Neuronal stem cell (in vitro differentiated cells): Measurements from ENCODE around the gene ARFRP1.
A peak's percentile ranks its signal among the peaks of the same experiment; 100 is the strongest.

Experiments used
- DNase-seq: peaks from one replicate; pipeline ENCODE4 v3.0.0-alpha.2; 2013; ENCODE audit warnings: low spot score
- H2AFZ ChIP-seq: one replicate; pipeline ENCODE4 v1.6.1; 2013; ENCODE audit warnings: mild to moderate bottlenecking, low read length, inconsistent platforms
- H2AK5ac ChIP-seq: 2 replicates; pipeline ENCODE4 v1.6.1; 2013; ENCODE audit warnings: low read depth, mild to moderate bottlenecking, inconsistent platforms, low read length, moderate library complexity, mixed read lengths
- H2BK120ac ChIP-seq: 2 replicates; pipeline ENCODE4 v1.6.1; 2013; ENCODE audit warnings: low read depth, mild to moderate bottlenecking, inconsistent platforms, low read length, moderate library complexity, mixed read lengths
- H2BK12ac ChIP-seq: one replicate; pipeline ENCODE4 v1.6.1; 2013; ENCODE audit warnings: low read length, inconsistent platforms
- H2BK15ac ChIP-seq: 2 replicates; pipeline ENCODE4 v1.6.1; 2013; ENCODE audit warnings: mild to moderate bottlenecking, low read length, inconsistent platforms, mixed read lengths
- H2BK5ac ChIP-seq: one replicate; pipeline ENCODE4 v1.6.1; 2013; ENCODE audit warnings: inconsistent platforms, mild to moderate bottlenecking, low read length, moderate library complexity
- H3K14ac ChIP-seq: one replicate; pipeline ENCODE4 v1.6.1; 2013; ENCODE audit warnings: low read length, inconsistent platforms
- H3K18ac ChIP-seq: 2 replicates; pipeline ENCODE4 v1.6.1; 2013; ENCODE audit warnings: low read length, inconsistent platforms
- H3K23ac ChIP-seq: 2 replicates; pipeline ENCODE4 v1.6.1; 2013; ENCODE audit warnings: low read depth, mild to moderate bottlenecking, mixed read lengths, low read length, inconsistent platforms; ENCODE audit not compliant: poor library complexity
- H3K27ac ChIP-seq: replicated peaks from 3 replicates; pipeline ENCODE4 v1.5.1; 2013; ENCODE audit warnings: low read length, inconsistent platforms
- H3K27me3 ChIP-seq, 3 experiments: 2 replicates each; pipeline ENCODE4 v1.6.1; 2013; ENCODE audit warnings: low read length in 3 of 3, mild to moderate bottlenecking in 2 of 3, inconsistent platforms in 1 of 3, low read depth in 1 of 3, mixed read lengths in 1 of 3, moderate library complexity in 1 of 3; ENCODE audit not compliant: control insufficient read depth in 3 of 3, insufficient read depth in 3 of 3
- H3K36me3 ChIP-seq, 2 donors: replicated peaks in 1 of 2; 2 replicates each; pipeline ENCODE4 v1.6.1; 2013; ENCODE audit warnings: low read length in 2 of 2; ENCODE audit not compliant: control insufficient read depth in 2 of 2, insufficient read depth in 2 of 2
- H3K4ac ChIP-seq: 2 replicates; pipeline ENCODE4 v1.6.1; 2013; ENCODE audit warnings: inconsistent platforms, mild to moderate bottlenecking, low read length, moderate library complexity
- H3K4me1 ChIP-seq, 2 donors: 1 replicate in 1 of 2; 2 replicates in 1 of 2; pipeline ENCODE4 v1.6.1; 2013; ENCODE audit warnings: low read length in 2 of 2, low read depth in 1 of 2; ENCODE audit not compliant: control insufficient read depth in 2 of 2, insufficient read depth in 1 of 2
- H3K4me2 ChIP-seq: one replicate; pipeline ENCODE4 v1.6.1; 2013; ENCODE audit warnings: mild to moderate bottlenecking, low read length, inconsistent platforms; ENCODE audit not compliant: insufficient read depth, poor library complexity, severe bottlenecking
- H3K4me3 ChIP-seq, 2 donors: 2 replicates each; pipeline ENCODE4 v1.5.1; 2013; ENCODE audit warnings: low read length in 2 of 2, mild to moderate bottlenecking in 2 of 2, inconsistent platforms in 1 of 2, moderate library complexity in 1 of 2
- H3K79me1 ChIP-seq: one replicate; pipeline ENCODE4 v1.6.1; 2013; ENCODE audit warnings: low read depth, mild to moderate bottlenecking, inconsistent platforms, low read length, moderate library complexity
- H3K9ac ChIP-seq: one replicate; pipeline ENCODE4 v1.6.1; 2013; ENCODE audit warnings: mild to moderate bottlenecking, low read depth, low read length, inconsistent platforms; ENCODE audit not compliant: poor library complexity
- H3K9me3 ChIP-seq, 2 donors: replicated peaks in 1 of 2; 2 replicates each; pipeline versions ENCODE3 to v1.6.1; 2013; ENCODE audit warnings: low read length in 2 of 2, mild to moderate bottlenecking in 2 of 2, inconsistent platforms in 1 of 2, low read depth in 1 of 2, mixed read lengths in 1 of 2, moderate library complexity in 1 of 2; ENCODE audit not compliant: control insufficient read depth in 2 of 2, insufficient read depth in 1 of 2
- H4K8ac ChIP-seq: one replicate; pipeline ENCODE4 v1.6.1; 2013; ENCODE audit warnings: low read depth, mild to moderate bottlenecking, inconsistent platforms, low read length, moderate library complexity
- H4K91ac ChIP-seq: one replicate; pipeline ENCODE4 v1.6.1; 2013; ENCODE audit warnings: low read length, low read depth, mild to moderate bottlenecking, inconsistent platforms; ENCODE audit not compliant: poor library complexity
- WGBS, 2 donors: extraction: QIAGEN DNeasy Blood & Tissue Kit; methylation state at CpG; one replicate each; pipeline ENCODE4 v1.1.7; 2013; ENCODE audit warnings: missing lambda C conversion rate in 2 of 2, mixed read lengths in 1 of 2; ENCODE audit not compliant: insufficient read length in 2 of 2, insufficient replicate concordance in 1 of 2; ENCODE audit errors: extremely low coverage in 2 of 2; 5-methylcytosine and 5-hydroxymethylcytosine counted together

The ARFRP1 gene

DNA sequence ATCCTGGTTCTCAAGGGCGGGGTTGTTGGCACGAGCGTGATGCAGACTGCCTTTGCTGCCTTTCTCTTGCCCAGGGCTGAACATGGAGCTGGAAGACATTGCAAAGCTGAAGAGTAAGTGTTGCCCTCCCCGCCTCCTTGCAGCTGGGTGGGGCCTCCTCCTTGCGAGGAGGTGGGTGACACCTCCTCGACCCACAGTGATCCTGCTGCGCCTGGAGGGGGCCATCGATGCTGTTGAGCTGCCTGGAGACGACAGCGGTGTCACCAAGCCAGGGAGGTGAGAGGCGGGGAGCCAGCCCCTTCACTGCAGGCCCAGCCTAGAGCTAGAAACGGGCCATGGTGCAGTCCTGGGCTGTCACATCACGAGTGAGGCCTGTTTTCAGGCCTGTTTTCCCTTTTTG, 29.7 kb downstream of the ARFRP1 start:
- Histone ChIP-seq H3K36me3 (peaks cover 8 to 69% of the 10 kb centered on the region in 2 donors), H3K27ac (no peak overlapping the region), H3K4me3 (no peak overlapping the region), H2AK5ac (no peak overlapping the region), H3K4me2 (no peak overlapping the region), H3K9ac (no peak overlapping the region), H3K9me3 (peaks cover 0 to 3% of the 10 kb centered on the region in 2 donors), H4K91ac (no peak overlapping the region), H4K8ac (no peak overlapping the region), H3K4ac (no peak overlapping the region), H3K4me1 (peaks cover 0 to 2% of the 10 kb centered on the region in 2 donors), H2BK15ac (no peak overlapping the region), H2BK12ac (no peak overlapping the region), H3K23ac (no peak overlapping the region), H2BK120ac (no peak overlapping the region), H3K27me3 (no peaks in the 10 kb centered on the region), H2BK5ac (no peak overlapping the region), H3K14ac (no peak overlapping the region), H2AFZ (no peak overlapping the region), H3K18ac (no peak overlapping the region), H3K79me1 (peaks cover 2% of the 10 kb centered on the region)
- WGBS, 2 donors, result no CpG with 5 or more reads among the region's 13 CpGs
- no peak for DNase-seq

DNA sequence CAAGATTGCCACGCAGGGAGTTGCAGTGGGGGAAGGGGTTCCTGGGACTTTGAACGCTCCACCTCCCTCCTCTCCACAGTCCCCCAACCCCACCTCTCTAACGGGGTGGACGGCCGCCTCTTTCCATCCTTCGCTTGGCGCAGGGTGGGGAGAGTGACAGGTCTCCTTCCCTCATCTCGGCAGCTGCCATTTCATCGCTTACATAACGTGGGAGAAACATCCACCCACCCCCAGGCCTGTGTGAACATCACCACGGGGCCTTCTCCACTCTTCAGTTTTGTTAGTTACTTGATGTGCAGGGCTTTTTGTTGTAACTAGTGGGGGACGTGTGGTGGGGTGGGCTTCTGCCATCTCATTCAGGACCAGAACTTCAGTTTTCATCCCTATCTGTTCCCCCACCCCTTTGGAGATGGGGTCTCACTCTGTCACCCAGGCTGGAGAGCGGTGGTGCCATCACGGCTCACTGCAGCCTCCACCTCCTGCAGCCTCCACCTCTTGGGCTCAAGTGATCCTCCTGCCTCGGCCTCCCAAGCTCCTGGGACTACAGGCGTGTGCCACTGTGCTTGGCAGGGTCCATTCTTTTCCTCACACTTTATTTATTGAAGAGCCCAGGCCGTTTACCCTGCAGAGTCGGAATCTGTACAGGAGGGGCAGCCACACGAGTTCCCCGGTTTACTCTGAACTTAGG, 32.0 kb downstream of the ARFRP1 start:
- no peak overlapping the region for H2BK15ac ChIP-seq
- H3K36me3 ChIP-seq, result peaks cover 6 to 67% of the 10 kb centered on the region in 2 donors
- H3K23ac ChIP-seq, result no peak overlapping the region
- H2BK120ac ChIP-seq, result no peak overlapping the region
- H3K9ac ChIP-seq, result no peak overlapping the region
- no peak overlapping the region for H3K18ac ChIP-seq
- H3K4me1 ChIP-seq, result no peaks in the 10 kb centered on the region
- no peak overlapping the region for H3K4ac ChIP-seq
- no peak overlapping the region for H3K4me2 ChIP-seq
- no peaks in the 10 kb centered on the region for H3K27me3 ChIP-seq
- no peak for DNase-seq
- no peak overlapping the region for H4K8ac ChIP-seq
- no peak overlapping the region for H2BK5ac ChIP-seq
- H3K14ac ChIP-seq, result peak overlapping the region; percentile 8
- H2BK12ac ChIP-seq, result no peak overlapping the region
- no peak overlapping the region for H3K27ac ChIP-seq
- no peak overlapping the region for H3K4me3 ChIP-seq
- no peaks in the 10 kb centered on the region for H3K9me3 ChIP-seq
- H3K79me1 ChIP-seq, result peaks cover 3% of the 10 kb centered on the region
- no CpG with 5 or more reads among the region's 20 CpGs for WGBS, 2 donors
- no peak overlapping the region for H2AFZ ChIP-seq
- no peak overlapping the region for H4K91ac ChIP-seq
- H2AK5ac ChIP-seq, result no peak overlapping the region

DNA sequence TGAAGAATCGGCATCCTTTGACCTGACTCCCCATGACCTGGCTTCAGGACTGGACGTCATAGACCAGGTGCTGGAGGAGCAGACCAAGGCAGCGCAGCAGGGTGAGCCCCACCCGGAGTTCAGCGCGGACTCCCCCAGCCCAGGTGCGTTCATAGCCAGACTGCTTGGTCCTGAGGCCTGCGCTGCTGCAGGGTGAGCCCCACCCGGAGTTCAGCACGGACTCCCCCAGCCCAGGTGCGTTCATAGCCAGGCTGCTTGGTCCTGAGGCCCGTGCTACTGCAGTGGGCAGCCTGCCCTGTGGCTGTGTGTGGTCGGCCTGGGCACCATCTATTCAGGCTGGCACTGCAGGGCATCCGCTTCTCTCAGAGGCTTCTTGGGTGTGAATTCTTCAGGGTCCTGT, 33.8 kb downstream of the ARFRP1 start:
- Histone ChIP-seq H3K14ac (no peak overlapping the region), H3K18ac (no peak overlapping the region), H2AFZ (no peak overlapping the region), H3K4me1 (no peaks in the 10 kb centered on the region), H3K9ac (no peak overlapping the region), H4K91ac (no peak overlapping the region), H3K27me3 (no peaks in the 10 kb centered on the region), H3K4me3 (no peak overlapping the region), H2BK12ac (no peak overlapping the region), H2AK5ac (no peak overlapping the region), H3K9me3 (no peaks in the 10 kb centered on the region), H3K23ac (no peak overlapping the region), H3K79me1 (peaks cover 3% of the 10 kb centered on the region), H4K8ac (no peak overlapping the region), H2BK120ac (no peak overlapping the region), H3K27ac (no peak overlapping the region), H2BK5ac (no peak overlapping the region), H3K4ac (no peak overlapping the region), H3K4me2 (no peak overlapping the region), H3K36me3 (peaks cover 6 to 70% of the 10 kb centered on the region in 2 donors), H2BK15ac (no peak overlapping the region)
- WGBS, 2 donors, result no CpG with 5 or more reads among the region's 14 CpGs
- no peak for DNase-seq

DNA sequence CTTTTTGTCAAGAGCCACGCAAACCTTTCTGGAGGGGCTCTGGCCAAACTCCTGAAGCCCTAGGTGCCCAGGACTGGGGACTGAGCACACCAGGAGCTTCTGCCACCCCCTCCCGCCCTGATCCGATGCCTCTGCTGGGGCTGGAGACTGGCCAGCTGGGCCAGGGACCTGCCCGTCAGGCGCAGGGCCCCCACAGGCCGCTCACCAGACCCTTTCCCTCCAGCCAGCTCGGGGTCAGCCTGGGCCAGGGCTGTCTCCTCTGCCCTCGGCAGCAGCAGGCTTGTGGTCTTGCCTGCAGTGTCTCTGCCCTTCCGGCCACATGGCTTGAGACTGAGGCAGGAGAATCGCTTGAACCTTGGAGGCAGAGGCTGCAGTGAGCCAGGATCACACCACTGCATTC, 35.1 kb downstream of the ARFRP1 start:
- no peaks in the 10 kb centered on the region for H3K9me3 ChIP-seq
- H4K8ac ChIP-seq, result no peak overlapping the region
- H3K18ac ChIP-seq, result no peak overlapping the region
- peaks cover 3% of the 10 kb centered on the region for H3K79me1 ChIP-seq
- no peak overlapping the region for H3K4ac ChIP-seq
- H3K4me3 ChIP-seq, result no peak overlapping the region
- H2AFZ ChIP-seq, result no peak overlapping the region
- H2BK15ac ChIP-seq, result no peak overlapping the region
- no peak overlapping the region for H3K14ac ChIP-seq
- no peak for DNase-seq
- H3K36me3 ChIP-seq, result peaks cover 6 to 71% of the 10 kb centered on the region in 2 donors
- WGBS, 2 donors, result no CpG with 5 or more reads among the region's 10 CpGs
- no peak overlapping the region for H2BK120ac ChIP-seq
- H4K91ac ChIP-seq, result no peak overlapping the region
- no peak overlapping the region for H2BK5ac ChIP-seq
- no peak overlapping the region for H2BK12ac ChIP-seq
- no peaks in the 10 kb centered on the region for H3K27me3 ChIP-seq
- H3K9ac ChIP-seq, result peak overlapping the region; percentile 60
- H2AK5ac ChIP-seq, result no peak overlapping the region
- H3K4me2 ChIP-seq, result no peak overlapping the region
- no peak overlapping the region for H3K27ac ChIP-seq
- no peaks in the 10 kb centered on the region for H3K4me1 ChIP-seq
- H3K23ac ChIP-seq, result peak overlapping the region; percentile 73
